PFSK-1 (cell line): ENCODE data around the gene RNF5.

ENCODE experiments used
- FOXP2 ChIP-seq: optimal IDR thresholded peaks from 2 replicates; pipeline ENCODE3; 2011; ENCODE audit warnings: borderline replicate concordance, control low read depth, inconsistent platforms; ENCODE audit not compliant: insufficient read depth; ENCODE audit errors: extremely low read length, extremely low read depth
- POLR2AphosphoS5 ChIP-seq: IDR thresholded peaks from 2 replicates; pipeline ENCODE4 v1.6.1; 2012; ENCODE audit warnings: low read depth, mild to moderate bottlenecking, control low read depth, low read length, moderate library complexity
- REST ChIP-seq, 2 experiments: IDR thresholded peaks; 2 replicates each; pipeline versions ENCODE4 v1.6.1 to v1.8.0; 2011 to 2012; ENCODE audit warnings: low read depth in 2 of 2, low read length in 2 of 2, control low read depth in 1 of 2, inconsistent platforms in 1 of 2, mild to moderate bottlenecking in 1 of 2, moderate library complexity in 1 of 2; ENCODE audit not compliant: insufficient read depth in 1 of 2
- SIN3A ChIP-seq: IDR thresholded peaks from 2 replicates; pipeline ENCODE4 v1.6.1; 2012; ENCODE audit warnings: mild to moderate bottlenecking, low read length, moderate library complexity, borderline replicate concordance; ENCODE audit not compliant: insufficient read depth
- TAF1 ChIP-seq: IDR thresholded peaks from 2 replicates; pipeline ENCODE4 v1.6.1; 2012; ENCODE audit warnings: low read length, control low read depth, borderline replicate concordance; ENCODE audit not compliant: insufficient read depth

GRCh38 chr6:32171234-32171633, 7.0 kb upstream of the RNF5 start:
- TF ChIP-seq TAF1: no peak
- no peak for TF ChIP-seq REST (IDR thresholded peaks at IDR 0.05; ENCODE audit: insufficient read depth in 1 of 2, low read depth in 2 of 2, low read length in 2 of 2)
- TF ChIP-seq FOXP2: no peak
- TF ChIP-seq POLR2AphosphoS5: no peak
- TF ChIP-seq SIN3A: no peak
